ENCODE results near the gene S100A4. TPM values are rescaled to one million over a fixed set of nuclear protein-coding genes. Genes with fewer than 3 reads are reported as not detected.

Gene S100A4
- polyA plus RNA-seq, 1 donor = 188 TPM

DNA sequence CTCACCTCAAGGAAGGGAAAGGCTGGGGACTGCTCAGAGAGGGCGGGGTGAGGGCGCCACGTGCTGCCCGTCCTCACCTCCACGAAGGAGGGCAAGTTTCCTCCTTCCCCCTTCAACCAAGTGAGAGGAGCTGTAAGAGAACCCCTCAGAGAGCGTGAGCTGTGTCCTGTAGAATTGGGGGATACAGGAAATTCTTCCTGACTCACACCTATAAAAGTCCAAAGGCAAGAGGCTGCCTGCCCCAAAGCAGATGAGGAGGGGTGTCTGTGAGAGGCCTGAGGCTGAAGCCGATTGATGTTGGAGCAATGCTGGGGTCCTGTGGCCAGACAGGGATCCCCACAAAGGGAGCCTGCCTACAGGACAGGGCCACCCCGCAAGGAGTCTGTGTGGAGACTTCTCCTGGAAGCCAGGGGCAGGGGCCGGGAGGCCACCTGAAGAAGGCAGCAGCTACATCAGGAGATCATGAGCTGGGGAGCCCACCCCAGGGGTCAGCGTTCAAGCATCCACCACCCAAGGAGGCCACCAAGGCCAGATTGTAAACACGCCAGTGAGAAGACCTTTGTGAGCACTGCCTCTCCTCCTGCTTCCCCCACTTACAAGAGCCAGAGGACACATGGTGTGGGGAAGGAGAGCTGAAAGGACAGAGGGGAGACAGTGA lies 37.6 kb downstream of the S100A4 start:
- no peak for DNase-seq (ENCODE audit: low read depth)

DNA sequence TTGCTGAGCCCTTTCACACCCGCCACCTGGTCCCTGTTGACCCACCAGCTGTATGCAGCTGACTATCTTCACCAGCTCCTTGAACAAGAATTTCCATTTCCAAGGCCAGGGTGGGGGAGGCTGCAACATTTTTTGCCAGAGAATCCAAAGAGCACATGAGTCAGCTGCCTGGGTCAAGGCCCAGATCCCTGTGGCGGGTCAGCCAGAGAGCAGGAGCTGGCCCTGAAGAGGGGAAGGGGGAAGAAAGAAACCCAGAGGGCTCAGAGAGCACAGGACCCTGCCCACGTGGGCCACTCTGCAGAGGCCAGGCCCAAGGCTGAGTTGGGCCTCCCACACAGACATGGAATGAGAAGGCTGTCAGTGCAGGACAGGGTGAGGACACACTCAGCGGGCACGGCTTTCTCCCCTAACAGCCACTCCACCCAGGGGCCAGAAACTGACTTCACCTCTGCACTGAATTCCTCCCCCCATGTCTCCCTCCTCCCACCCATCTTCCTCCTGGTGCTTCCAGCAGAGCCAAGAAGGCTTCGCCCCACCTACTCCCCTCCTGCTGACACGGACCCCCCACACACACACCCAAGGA lies 38.7 kb downstream of the S100A4 start:
- peak; percentile 81 for DNase-seq (ENCODE audit: low read depth)

- no peak for DNase-seq (ENCODE audit: low read depth)
Measured at GRCh38 chr1:153506386-153506785, 39.2 kb downstream of the S100A4 start.

DNA sequence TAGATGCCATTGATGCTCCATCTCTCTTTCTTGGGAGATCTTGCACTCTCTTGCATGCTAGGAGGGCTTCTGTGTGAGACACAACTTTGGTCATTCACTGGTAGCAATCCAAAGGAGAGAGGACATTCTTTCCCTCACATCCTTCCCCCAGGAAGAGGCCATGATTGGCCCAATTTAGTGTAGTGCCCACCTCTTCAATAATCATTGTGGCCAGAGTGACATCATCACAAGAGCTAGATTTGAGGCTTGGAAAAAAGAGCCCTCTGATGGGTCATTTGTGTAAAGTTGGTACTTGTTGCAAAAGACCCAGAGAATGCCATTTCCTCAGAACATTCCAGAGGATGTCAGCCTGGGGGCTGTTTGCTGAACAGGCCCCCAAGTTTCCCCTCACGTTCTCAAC lies 40.0 kb downstream of the S100A4 start:
- DNase-seq (ENCODE audit: low read depth) = no peak

- no peak for DNase-seq (ENCODE audit: low read depth)
Measured at GRCh38 chr1:153503766-153504165, 41.8 kb downstream of the S100A4 start.

DNA sequence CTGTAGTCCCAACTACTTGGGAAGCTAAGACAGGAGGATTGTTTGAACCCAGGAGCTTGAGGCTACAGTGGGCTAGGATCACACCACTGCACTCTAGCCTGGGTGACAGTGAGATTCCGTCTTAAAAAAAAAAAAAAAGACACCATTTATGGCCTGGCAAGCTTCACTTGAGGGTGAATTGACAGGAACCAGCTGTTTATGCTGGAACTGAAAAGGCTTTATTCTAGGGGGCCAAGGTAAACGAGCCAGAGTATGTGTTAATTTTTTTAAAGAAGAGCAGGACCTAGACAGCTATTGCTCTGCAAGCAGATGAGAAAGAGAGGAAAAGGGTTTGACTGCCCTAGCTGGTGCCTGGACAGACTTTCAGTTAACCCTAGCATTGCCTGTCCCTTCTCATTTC lies 46.9 kb downstream of the S100A4 start:
- DNase-seq (ENCODE audit: low read depth) = no peak

DNA sequence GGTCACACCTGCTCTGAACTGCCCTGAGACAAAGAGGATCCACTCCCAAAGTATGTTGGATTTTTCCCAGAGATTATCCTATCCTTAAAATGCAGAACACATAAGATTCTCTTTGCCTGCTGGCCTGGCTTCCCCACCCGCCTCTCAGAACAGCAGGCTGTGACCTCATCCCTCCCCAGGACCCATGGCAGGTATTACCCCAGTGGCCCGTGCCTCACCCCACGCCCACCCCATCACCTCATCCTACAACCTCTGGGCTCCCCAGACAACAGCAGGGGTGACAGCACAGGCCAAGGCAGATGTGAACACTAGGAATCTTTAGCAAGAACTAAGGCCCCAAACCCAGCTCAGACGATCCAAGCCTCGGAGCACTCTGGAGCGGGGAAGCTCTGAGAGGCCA lies 50.1 kb downstream of the S100A4 start:
- DNase-seq (ENCODE audit: low read depth) = no peak

GRCh38 chr1:153494976-153495535 lies 50.5 kb downstream of the S100A4 start:
- DNase-seq (ENCODE audit: low read depth) = no peak

Other genes starting within 250 kb of the S100A4 start
- not detected for gene PGLYRP3, start 232.9 kb downstream of the S100A4 start, polyA plus RNA-seq (ENCODE audit: insufficient read length)
- not detected for gene PGLYRP4, start 197.0 kb downstream of the S100A4 start, polyA plus RNA-seq (ENCODE audit: insufficient read length)
- gene S100A9, start 188.0 kb downstream of the S100A4 start, polyA plus RNA-seq (ENCODE audit: insufficient read length) = 21.2 TPM
- 2.7 TPM for gene S100A12, start 170.2 kb downstream of the S100A4 start, polyA plus RNA-seq (ENCODE audit: insufficient read length)
- 16.1 TPM for gene S100A8, start 154.7 kb downstream of the S100A4 start, polyA plus RNA-seq (ENCODE audit: insufficient read length)
- not detected for gene S100A7A, start 129.3 kb downstream of the S100A4 start, polyA plus RNA-seq (ENCODE audit: insufficient read length)
- gene S100A7, start 85.2 kb downstream of the S100A4 start, polyA plus RNA-seq (ENCODE audit: insufficient read length) = not detected
- gene S100A6, start 9.8 kb downstream of the S100A4 start, polyA plus RNA-seq (ENCODE audit: insufficient read length) = 191 TPM
- gene S100A5, start 4.9 kb downstream of the S100A4 start, polyA plus RNA-seq (ENCODE audit: insufficient read length) = 0.27 TPM
- gene S100A3, start 3.5 kb upstream of the S100A4 start, polyA plus RNA-seq (ENCODE audit: insufficient read length) = 0.77 TPM
- gene S100A2, start 20.0 kb upstream of the S100A4 start, polyA plus RNA-seq (ENCODE audit: insufficient read length) = 2.0 TPM
- gene S100A16, start 67.3 kb upstream of the S100A4 start, polyA plus RNA-seq (ENCODE audit: insufficient read length) = 43.0 TPM
- 0.18 TPM for gene S100A14, start 70.5 kb upstream of the S100A4 start, polyA plus RNA-seq (ENCODE audit: insufficient read length)
- 74.0 TPM for gene S100A13, start 81.7 kb upstream of the S100A4 start, polyA plus RNA-seq (ENCODE audit: insufficient read length)
- 8.1 TPM for gene S100A1, start 82.6 kb upstream of the S100A4 start, polyA plus RNA-seq (ENCODE audit: insufficient read length)
- gene CHTOP, start 88.3 kb upstream of the S100A4 start, polyA plus RNA-seq (ENCODE audit: insufficient read length) = 98.0 TPM
- 50.7 TPM for gene SNAPIN, start 112.9 kb upstream of the S100A4 start, polyA plus RNA-seq (ENCODE audit: insufficient read length)
- 159 TPM for gene ILF2, start 125.2 kb upstream of the S100A4 start, polyA plus RNA-seq (ENCODE audit: insufficient read length)
- 12.7 TPM for gene NPR1, start 132.9 kb upstream of the S100A4 start, polyA plus RNA-seq (ENCODE audit: insufficient read length)
- gene INTS3, start 182.2 kb upstream of the S100A4 start, polyA plus RNA-seq (ENCODE audit: insufficient read length) = 39.2 TPM
- gene SLC27A3, start 229.6 kb upstream of the S100A4 start, polyA plus RNA-seq (ENCODE audit: insufficient read length) = 18.1 TPM

Measured in forelimb muscle (tissue), 1 donor.